ENCODE data around the gene ZNF689.
A peak's percentile ranks its signal among the peaks of the same experiment; 100 is the strongest.

The ZNF689 gene

DNA sequence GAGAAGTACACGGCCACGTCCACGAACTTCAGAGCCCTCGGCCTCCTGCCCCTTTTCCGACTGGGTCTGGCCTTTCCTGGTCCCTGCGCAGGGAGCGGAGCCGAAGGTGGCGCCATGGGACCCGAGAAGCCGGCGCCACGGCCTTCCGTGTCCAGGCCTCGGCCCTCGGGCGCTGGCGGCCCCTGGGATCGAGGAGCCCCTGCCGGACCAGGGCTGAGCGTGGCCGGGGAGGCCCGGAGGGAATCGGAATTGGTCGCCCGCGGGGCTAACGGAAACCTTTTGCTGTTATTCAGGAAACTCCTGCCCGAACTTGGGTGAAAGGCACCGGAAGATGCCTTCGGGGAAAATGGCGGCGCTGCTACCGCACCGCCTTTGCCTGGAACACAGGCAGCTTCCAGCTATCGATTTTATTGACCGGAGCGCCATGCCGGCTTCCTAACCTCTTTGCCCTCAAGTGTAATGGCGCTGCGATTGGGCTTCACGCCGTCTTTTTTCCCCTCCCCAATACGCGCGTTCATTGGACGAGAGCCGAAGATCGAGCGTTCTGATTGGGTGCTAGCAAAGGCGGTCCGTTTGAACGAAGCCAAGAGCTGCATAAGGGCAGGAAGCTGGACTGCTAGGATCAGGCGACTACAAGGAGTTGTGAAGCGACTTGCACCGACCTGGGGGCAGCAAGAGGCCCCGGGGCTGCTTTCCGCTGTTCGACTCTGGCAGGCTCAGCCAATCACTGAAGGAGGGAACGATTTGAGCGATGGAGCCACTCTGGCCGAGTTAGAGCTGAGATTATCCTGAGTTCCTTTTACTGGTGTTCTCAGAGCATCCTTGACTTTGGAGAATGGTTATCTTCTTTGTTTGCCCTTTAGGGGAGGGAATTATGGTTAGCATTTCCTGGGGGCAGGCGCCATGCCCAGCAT, at the start of gene ZNF689:
ZNF689 (minus strand) TSS at position 464 of the 914 bp plus-strand sequence; CDS start at position 116, 348 bp downstream.
- peak; percentile 85 to 90 (median 89) for DNase-seq (ENCODE audit: low read depth in 3 of 3, low spot score in 1 of 3)

GRCh38 chr16:30658731-30659506, 48.7 kb upstream of the ZNF689 start:
- DNase-seq (ENCODE audit: low read depth in 3 of 3, low spot score in 1 of 3), result peak in 1 of 3 donors; percentile 55

DNA sequence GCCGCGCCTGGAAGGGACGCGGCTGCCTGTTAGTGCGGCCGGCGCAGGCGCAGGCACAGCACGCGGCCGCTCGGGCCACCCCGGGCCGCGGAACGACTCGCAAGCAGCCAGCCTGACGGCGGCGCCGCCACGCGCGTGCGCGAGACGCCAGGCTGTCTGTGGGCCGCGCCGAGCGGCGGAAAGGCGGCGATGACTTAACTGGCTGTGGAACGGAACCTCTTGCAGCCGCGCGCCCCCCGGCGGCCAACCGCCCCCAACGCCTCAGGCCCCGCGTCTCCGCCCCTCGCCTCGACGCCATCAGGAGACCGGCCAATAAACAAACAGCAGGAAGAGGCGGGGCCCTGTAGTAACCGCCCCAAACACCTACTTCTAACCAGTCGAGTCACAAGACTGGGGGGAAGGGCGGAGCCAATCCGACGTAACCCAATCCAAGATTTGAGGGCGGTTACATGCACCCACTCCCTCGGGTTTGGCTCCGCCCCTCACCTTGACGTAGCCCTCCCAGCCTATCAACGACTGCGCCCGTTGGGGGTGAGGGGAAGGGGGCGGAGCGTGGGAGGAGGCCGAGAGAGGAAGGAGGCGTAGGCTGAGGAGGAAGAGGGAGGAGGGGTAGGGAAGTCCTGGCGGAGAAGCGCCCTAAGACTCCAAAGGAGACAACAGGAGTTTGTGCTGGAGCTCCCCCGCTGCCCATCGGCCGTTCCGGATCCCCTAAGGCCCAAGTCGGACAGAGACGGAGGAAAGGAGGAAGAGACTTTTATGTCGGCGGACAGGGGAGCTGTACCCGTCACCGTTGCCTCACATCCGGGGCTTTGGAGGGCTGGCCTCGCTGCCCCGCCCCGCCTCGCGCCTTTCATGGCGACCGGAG, 47.9 kb upstream of the ZNF689 start, which contains the start of gene FBRS:
FBRS (plus strand) TSS at position 566 of the 865 bp plus-strand sequence. CDS start 1,088 bp downstream, outside the sequence.
- peak; percentile 99 to 100 (median 100) for DNase-seq (ENCODE audit: low read depth in 3 of 3, low spot score in 1 of 3)

GRCh38 chr16:30656974-30657865, 47.0 kb upstream of the ZNF689 start:
- no peak for DNase-seq (ENCODE audit: low read depth in 3 of 3, low spot score in 1 of 3)

GRCh38 chr16:30656388-30656787, 46.2 kb upstream of the ZNF689 start:
- no peak for DNase-seq (ENCODE audit: low read depth in 3 of 3, low spot score in 1 of 3)

DNA sequence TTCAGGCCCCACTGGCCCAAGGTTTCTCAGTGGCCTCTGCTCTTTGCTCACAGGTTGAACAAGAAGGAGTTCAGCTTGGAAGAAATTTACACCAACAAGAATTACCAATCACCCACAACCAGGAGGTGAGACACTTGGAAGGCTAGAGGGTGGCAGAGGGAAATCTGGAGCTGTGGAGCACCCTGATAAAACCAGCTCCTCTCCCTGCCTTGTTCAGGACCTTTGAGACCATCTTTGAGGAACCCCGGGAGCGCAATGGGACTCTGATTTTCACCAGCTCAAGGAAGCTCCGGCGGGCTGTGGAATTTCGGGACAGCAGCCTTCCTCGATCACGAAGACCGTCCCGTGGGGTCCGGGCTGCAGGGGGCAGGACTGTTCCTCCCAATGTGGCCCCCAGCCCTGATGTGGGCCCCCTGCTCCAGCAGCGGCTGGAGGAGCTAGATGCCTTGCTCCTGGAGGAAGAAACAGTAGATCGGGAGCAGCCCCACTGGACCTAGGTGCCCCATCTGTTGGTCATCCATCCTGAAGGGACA, 45.7 kb upstream of the ZNF689 start:
- no peak for DNase-seq (ENCODE audit: low read depth in 3 of 3, low spot score in 1 of 3)

- no peak for DNase-seq (ENCODE audit: low read depth in 3 of 3, low spot score in 1 of 3)
Measured at GRCh38 chr16:30654856-30655255, 44.7 kb upstream of the ZNF689 start.

GRCh38 chr16:30652718-30653117, 42.5 kb upstream of the ZNF689 start:
- no peak for DNase-seq (ENCODE audit: low read depth in 3 of 3, low spot score in 1 of 3)

- no peak for DNase-seq (ENCODE audit: low read depth in 3 of 3, low spot score in 1 of 3)
Measured at GRCh38 chr16:30652005-30652296, 41.8 kb upstream of the ZNF689 start.

DNA sequence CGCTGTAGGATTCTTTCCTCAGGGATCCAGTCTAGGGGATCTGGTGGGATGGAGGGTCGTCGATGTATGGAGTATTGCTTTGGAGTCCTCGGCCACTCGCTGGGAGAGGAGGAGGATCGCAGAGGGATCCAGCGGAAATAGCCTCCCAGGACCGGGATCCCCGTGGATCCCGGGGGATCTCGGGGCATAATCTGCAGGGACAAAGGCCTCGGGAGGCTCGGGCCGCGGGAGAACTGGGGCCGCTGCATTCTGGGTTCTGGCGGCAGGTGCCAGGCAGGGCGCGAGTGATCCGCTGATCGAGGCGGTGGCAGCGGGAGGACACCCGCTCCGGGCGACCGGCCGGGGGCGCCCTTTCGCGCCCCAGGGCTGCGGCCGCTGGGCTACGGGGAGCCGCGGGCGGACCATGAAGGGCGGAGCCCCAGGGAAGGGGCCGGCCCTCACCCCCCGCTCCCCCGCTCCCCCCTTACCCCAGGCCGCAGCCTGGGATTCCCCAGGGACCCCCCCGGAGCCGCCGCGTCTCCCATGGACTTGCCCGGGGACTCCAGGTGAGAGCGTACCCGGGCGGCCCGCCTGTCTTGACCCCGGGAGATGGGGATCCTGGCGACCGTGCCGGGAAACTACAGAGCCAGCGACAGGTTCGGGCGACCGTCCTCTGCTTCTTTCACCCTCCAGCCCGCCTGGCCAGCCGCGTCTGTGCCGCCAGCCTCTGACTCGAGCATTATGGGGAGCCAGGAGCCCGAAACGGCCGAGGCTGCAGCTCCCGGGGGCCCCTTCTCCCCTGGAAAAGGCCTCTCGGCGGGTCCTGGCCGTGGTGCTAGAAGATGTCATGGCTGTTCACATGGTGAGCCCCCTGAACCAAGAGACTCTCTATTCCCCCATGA, 41.2 kb upstream of the ZNF689 start:
- peak; percentile 48 to 67 (median 52) for DNase-seq (ENCODE audit: low read depth in 3 of 3, low spot score in 1 of 3)

GRCh38 chr16:30650369-30651123, 40.4 kb upstream of the ZNF689 start, which contains the start of gene PRR14:
TSS of gene PRR14 (plus strand) at chr16:30650960. CDS start at chr16:30651646, 686 bp downstream.
- DNase-seq (ENCODE audit: low read depth in 3 of 3, low spot score in 1 of 3), result peak; percentile 94 to 97 (median 95)

GRCh38 chr16:30649725-30650368, 39.7 kb upstream of the ZNF689 start:
- DNase-seq (ENCODE audit: low read depth in 3 of 3, low spot score in 1 of 3), result no peak

- no peak for DNase-seq (ENCODE audit: low read depth in 3 of 3, low spot score in 1 of 3)
Measured at GRCh38 chr16:30647274-30647571, 37.0 kb upstream of the ZNF689 start.

GRCh38 chr16:30645727-30646126, 35.5 kb upstream of the ZNF689 start:
- no peak for DNase-seq (ENCODE audit: low read depth in 3 of 3, low spot score in 1 of 3)

GRCh38 chr16:30644334-30644830, 34.2 kb upstream of the ZNF689 start:
- no peak for DNase-seq (ENCODE audit: low read depth in 3 of 3, low spot score in 1 of 3)

GRCh38 chr16:30641378-30641982, 31.3 kb upstream of the ZNF689 start:
- no peak for DNase-seq (ENCODE audit: low read depth in 3 of 3, low spot score in 1 of 3)

DNA sequence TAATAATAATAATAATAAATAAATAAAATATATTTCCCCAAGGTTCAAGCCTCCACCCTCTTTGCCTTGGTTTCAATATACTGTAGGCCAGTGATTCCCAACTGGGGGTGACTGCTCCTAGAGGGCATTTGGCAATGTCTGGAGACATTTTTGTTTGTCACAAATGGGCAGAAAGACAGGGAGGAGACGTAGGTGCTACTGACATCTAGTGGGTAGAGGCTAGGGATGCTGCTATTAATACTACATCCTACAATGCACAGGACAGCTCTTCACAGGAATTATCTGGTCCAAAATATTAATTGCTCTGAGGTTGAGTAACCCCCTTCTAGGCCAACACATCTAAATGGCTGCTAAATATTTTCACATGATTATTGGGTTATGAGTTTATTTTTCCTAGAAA, 27.8 kb upstream of the ZNF689 start:
- DNase-seq (ENCODE audit: low read depth in 3 of 3, low spot score in 1 of 3), result no peak
